Measurements from ENCODE around the gene DNPH1. TPM values are rescaled to one million over a fixed set of nuclear protein-coding genes. Genes with fewer than 3 reads are reported as not detected.

Gene DNPH1
- total and polyA plus RNA-seq, 4 donors, result 32.0 to 135 (median 84.5) TPM

DNA sequence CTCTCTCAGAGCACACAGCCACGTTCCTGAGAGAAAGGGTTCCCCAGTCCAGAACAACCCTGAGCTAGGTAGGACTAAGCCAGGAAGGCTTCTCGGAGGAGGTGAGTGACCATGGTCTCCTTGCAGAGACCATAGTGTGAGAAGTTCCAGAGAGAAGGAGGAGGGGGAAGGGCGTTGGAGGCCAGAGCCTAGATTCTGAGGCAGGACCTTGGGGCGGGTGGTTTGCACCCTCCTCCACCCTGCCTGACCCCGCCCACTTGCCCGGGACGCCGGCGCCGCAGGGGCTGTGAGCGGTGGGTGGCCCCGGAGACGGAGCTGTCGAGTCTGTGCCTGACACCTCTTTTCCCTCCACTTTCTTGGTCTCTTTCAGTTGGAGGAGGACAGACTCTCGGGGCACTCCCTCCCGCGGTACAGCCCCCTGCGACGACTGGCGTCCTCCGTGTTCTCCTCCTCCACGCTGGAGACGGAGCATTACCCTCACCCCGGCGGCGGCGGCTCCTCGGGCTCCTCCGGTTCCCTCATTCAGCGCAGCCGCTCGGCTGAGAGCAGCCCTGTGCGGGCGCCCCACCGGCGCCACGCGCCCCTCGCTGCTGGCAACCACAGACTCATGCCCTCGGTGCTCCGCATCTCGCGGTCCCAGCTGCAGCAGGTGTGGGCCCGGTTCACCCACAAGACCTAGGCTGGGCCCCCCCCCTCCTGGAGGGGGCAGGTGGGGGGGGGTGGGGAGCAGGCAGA is 40.2 kb upstream of the DNPH1 start:
- no peak overlapping the region for H3K27ac ChIP-seq (ENCODE audit: low read depth in 1 of 2, low read length in 1 of 2)
- H3K27me3 ChIP-seq (ENCODE audit: control insufficient read depth in 3 of 3, insufficient read depth in 3 of 3, low read length in 2 of 3), result peaks cover 0 to 6% (median 6%) of the 10 kb centered on the region in 3 donors
- H3K36me3 ChIP-seq (ENCODE audit: control insufficient read depth in 4 of 4, insufficient read depth in 4 of 4, low read length in 4 of 4), result no peaks in the 10 kb centered on the region
- peak; percentile 62 to 74 (median 68) for DNase-seq
- H3K4me3 ChIP-seq, result no peak overlapping the region
- WGBS, 2 donors, result 6 to 9% methylated on average over 44 of the region's 44 CpGs
- TF ChIP-seq, protein P1, sequence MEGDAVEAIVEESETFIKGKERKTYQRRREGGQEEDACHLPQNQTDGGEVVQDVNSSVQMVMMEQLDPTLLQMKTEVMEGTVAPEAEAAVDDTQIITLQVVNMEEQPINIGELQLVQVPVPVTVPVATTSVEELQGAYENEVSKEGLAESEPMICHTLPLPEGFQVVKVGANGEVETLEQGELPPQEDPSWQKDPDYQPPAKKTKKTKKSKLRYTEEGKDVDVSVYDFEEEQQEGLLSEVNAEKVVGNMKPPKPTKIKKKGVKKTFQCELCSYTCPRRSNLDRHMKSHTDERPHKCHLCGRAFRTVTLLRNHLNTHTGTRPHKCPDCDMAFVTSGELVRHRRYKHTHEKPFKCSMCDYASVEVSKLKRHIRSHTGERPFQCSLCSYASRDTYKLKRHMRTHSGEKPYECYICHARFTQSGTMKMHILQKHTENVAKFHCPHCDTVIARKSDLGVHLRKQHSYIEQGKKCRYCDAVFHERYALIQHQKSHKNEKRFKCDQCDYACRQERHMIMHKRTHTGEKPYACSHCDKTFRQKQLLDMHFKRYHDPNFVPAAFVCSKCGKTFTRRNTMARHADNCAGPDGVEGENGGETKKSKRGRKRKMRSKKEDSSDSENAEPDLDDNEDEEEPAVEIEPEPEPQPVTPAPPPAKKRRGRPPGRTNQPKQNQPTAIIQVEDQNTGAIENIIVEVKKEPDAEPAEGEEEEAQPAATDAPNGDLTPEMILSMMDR (IDR thresholded peaks at IDR 0.05; ENCODE audit: control extremely low read depth, extremely low read depth), result no peak
- no peaks in the 10 kb centered on the region for H3K9me3 ChIP-seq (ENCODE audit: control insufficient read depth in 4 of 4, insufficient read depth in 3 of 4, low read length in 3 of 4)
- no peak for ATAC-seq (ENCODE audit: insufficient read depth, low FRiP score)
- peaks cover 0 to 32% (median 13%) of the 10 kb centered on the region in 5 donors for H3K4me1 ChIP-seq (ENCODE audit: control insufficient read depth in 5 of 5, insufficient read depth in 5 of 5, low read length in 5 of 5)
- no peak overlapping the region for H3K9ac ChIP-seq (ENCODE audit: insufficient read depth in 1 of 2, low read length in 2 of 2)

DNA sequence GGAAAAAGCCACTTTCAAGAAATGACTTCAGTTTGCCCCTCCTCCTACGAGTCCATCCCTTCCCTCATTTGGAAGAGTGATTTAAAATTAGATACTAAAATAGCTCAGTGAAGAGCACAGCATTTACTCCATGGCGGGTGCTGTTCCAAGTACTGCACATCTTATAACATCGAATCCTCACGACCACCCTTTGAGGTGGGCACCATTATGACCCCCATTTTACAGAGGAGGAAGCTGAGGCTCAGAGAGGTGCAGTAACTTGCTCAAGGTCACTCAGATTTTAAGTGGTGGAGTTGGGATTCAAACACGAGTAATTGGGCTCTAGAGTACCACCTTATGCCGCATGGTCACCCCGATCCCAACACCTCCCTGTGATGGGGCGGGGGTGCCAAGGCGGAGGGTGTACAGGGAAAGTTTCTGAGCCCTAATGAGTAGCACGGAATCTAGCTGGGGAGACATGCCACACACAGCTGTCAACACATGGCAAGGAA is 39.5 kb upstream of the DNPH1 start:
- 75 to 77% methylated on average over 10 of the region's 10 CpGs for WGBS, 2 donors
- H3K9ac ChIP-seq (ENCODE audit: insufficient read depth in 1 of 2, low read length in 2 of 2), result no peak overlapping the region
- no peak for ATAC-seq (ENCODE audit: insufficient read depth, low FRiP score)

DNA sequence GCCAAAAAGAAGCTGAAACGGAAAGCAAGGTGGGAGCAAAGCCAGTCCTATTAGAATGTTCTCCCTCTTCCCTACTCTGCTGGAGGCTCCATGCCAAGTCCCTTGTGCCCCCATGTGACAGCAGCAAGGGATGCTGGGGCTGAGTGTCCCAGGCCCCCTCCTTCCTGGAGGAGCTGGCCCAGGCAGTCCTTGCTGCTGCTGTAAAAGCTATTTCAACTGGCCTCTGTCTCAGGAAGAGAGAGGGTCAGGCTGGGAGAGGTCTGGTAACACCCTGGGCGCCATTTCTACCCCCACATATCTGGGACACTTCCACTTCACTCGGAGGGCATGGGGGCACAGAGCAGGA is 39.0 kb upstream of the DNPH1 start:
- Histone ChIP-seq H3K9ac (ENCODE audit: insufficient read depth in 1 of 2, low read length in 2 of 2) (no peak overlapping the region), H3K27ac (ENCODE audit: low read depth in 1 of 2, low read length in 1 of 2) (peak overlapping the region in 1 of 2 donors; percentile 62), H3K4me3 (no peak overlapping the region), H3K4me1 (ENCODE audit: control insufficient read depth in 5 of 5, insufficient read depth in 5 of 5, low read length in 5 of 5) (peaks cover 0 to 32% (median 13%) of the 10 kb centered on the region in 5 donors), H3K9me3 (ENCODE audit: control insufficient read depth in 4 of 4, insufficient read depth in 3 of 4, low read length in 3 of 4) (no peaks in the 10 kb centered on the region), H3K36me3 (ENCODE audit: control insufficient read depth in 4 of 4, insufficient read depth in 4 of 4, low read length in 4 of 4) (no peaks in the 10 kb centered on the region), H3K27me3 (ENCODE audit: control insufficient read depth in 3 of 3, insufficient read depth in 3 of 3, low read length in 2 of 3) (peaks cover 0 to 3% (median 0%) of the 10 kb centered on the region in 3 donors)
- ATAC-seq (ENCODE audit: insufficient read depth, low FRiP score), result no peak
- 65 to 71% methylated on average over 3 of the region's 3 CpGs for WGBS, 2 donors
- DNase-seq, result peak; percentile 80 to 85 (median 84)
- TF ChIP-seq, protein P1 (IDR thresholded peaks at IDR 0.05; ENCODE audit: control extremely low read depth, extremely low read depth), result no peak

More for the DNA sequence above, 39.5 kb upstream of the DNPH1 start:
- H3K9me3 ChIP-seq (ENCODE audit: control insufficient read depth in 4 of 4, insufficient read depth in 3 of 4, low read length in 3 of 4), result no peaks in the 10 kb centered on the region
- H3K27ac ChIP-seq (ENCODE audit: low read depth in 1 of 2, low read length in 1 of 2), result peak overlapping the region in 1 of 2 donors; percentile 62
- H3K27me3 ChIP-seq (ENCODE audit: control insufficient read depth in 3 of 3, insufficient read depth in 3 of 3, low read length in 2 of 3), result peaks cover 0 to 3% (median under 1%) of the 10 kb centered on the region in 3 donors
- H3K4me3 ChIP-seq, result no peak overlapping the region
- no peak for DNase-seq
- H3K4me1 ChIP-seq (ENCODE audit: control insufficient read depth in 5 of 5, insufficient read depth in 5 of 5, low read length in 5 of 5), result peaks cover 0 to 32% (median 13%) of the 10 kb centered on the region in 5 donors
- TF ChIP-seq, protein P1 (IDR thresholded peaks at IDR 0.05; ENCODE audit: control extremely low read depth, extremely low read depth), result no peak
- H3K36me3 ChIP-seq (ENCODE audit: control insufficient read depth in 4 of 4, insufficient read depth in 4 of 4, low read length in 4 of 4), result no peaks in the 10 kb centered on the region
